Measurements from ENCODE around the gene ADAMTSL4. TPM values are rescaled to one million over a fixed set of nuclear protein-coding genes. Genes with fewer than 3 reads are reported as not detected.

ADAMTSL4 gene
- total RNA-seq, 6 experiments from 2014 or later = 20.5 to 35.2 (median 31.5) TPM

- Histone ChIP-seq H3K27ac (peak overlapping the region in 1 of 3 donors; percentile 54), H3K4me3 (peak overlapping the region in 2 of 3 donors; percentile 9 to 37), H3K9me3 (no peaks in the 10 kb centered on the region), H3K27me3 (no peaks in the 10 kb centered on the region), H3K4me1 (peaks cover 0 to 32% (median 16%) of the 10 kb centered on the region in 4 donors), H3K36me3 (peaks cover 0 to 10% (median 0%) of the 10 kb centered on the region in 4 donors)
- WGBS (ENCODE audit: insufficient coverage, low coverage, low lambda C conversion rate, missing lambda C conversion rate) = 20% methylated on average over 2 of the region's 15 CpGs
- TF ChIP-seq CTCF (IDR thresholded peaks at IDR 0.05) (no peak), POLR2A (IDR thresholded peaks at IDR 0.05) (no peak)
- intact Hi-C loops (cut with DNase I) = no loop called here
- ATAC-seq (no peak), DNase-seq (no peak)
Measured at GRCh38 chr1:150558303-150558704, 9.1 kb downstream of the ADAMTSL4 start.

- Histone ChIP-seq H3K4me1 (peaks cover 0 to 38% (median 19%) of the 10 kb centered on the region in 4 donors), H3K36me3 (peaks cover 0 to 10% (median 0%) of the 10 kb centered on the region in 4 donors), H3K4me3 (peak overlapping the region; percentile 9 to 37 (median 28)), H3K9me3 (no peaks in the 10 kb centered on the region), H3K27me3 (no peaks in the 10 kb centered on the region), H3K27ac (peak overlapping the region in 2 of 3 donors; percentile 21 to 54)
- WGBS (ENCODE audit: insufficient coverage, low coverage, low lambda C conversion rate, missing lambda C conversion rate) = 60% methylated on average over 9 of the region's 28 CpGs
- ATAC-seq (peak in 1 of 4 donors; percentile 0), DNase-seq (peak; percentile 62 to 77 (median 77))
- TF ChIP-seq CTCF (IDR thresholded peaks at IDR 0.05) (no peak), POLR2A (IDR thresholded peaks at IDR 0.05) (peak; percentile 20)
- intact Hi-C loops (cut with DNase I) = no loop called here
Measured at GRCh38 chr1:150558761-150559655, 9.8 kb downstream of the ADAMTSL4 start.

- intact Hi-C loops (cut with DNase I) = loop anchor here in 1 of 2 donors (5.0 kb wide), 1 partner anchor 58 kb away; no protein-coding TSS in a partner anchor
- no CpG with 5 or more reads among the region's 10 CpGs for WGBS (ENCODE audit: insufficient coverage, low coverage, low lambda C conversion rate, missing lambda C conversion rate)
Measured at GRCh38 chr1:150559656-150560010, 10.4 kb downstream of the ADAMTSL4 start.

GRCh38 chr1:150560011-150560438, 10.8 kb downstream of the ADAMTSL4 start:
- intact Hi-C loops (cut with DNase I) = loop anchor here in 1 of 2 donors (5.0 kb wide), 1 partner anchor 57 kb away; no protein-coding TSS in a partner anchor
- Histone ChIP-seq H3K36me3 (peaks cover 0 to 10% (median 0%) of the 10 kb centered on the region in 4 donors), H3K9me3 (no peaks in the 10 kb centered on the region), H3K27ac (peak overlapping the region in 2 of 3 donors; percentile 94 to 99), H3K4me3 (peak overlapping the region; percentile 39 to 62 (median 58)), H3K4me1 (peaks cover 0 to 48% (median 21%) of the 10 kb centered on the region in 4 donors), H3K27me3 (no peaks in the 10 kb centered on the region)
- 12% methylated on average over 7 of the region's 9 CpGs for WGBS (ENCODE audit: insufficient coverage, low coverage, low lambda C conversion rate, missing lambda C conversion rate)
- TF ChIP-seq POLR2A (IDR thresholded peaks at IDR 0.05) (no peak), CTCF (IDR thresholded peaks at IDR 0.05) (peak; percentile 88 to 93 (median 92))
- DNase-seq = peak; percentile 75 to 85 (median 83)
- ATAC-seq = peak; percentile 22 to 33 (median 31)

More at GRCh38 chr1:150559656-150560010, 10.4 kb downstream of the ADAMTSL4 start:
- Histone ChIP-seq H3K36me3 (peaks cover 0 to 10% (median 0%) of the 10 kb centered on the region in 4 donors), H3K4me1 (peaks cover 0 to 44% (median 20%) of the 10 kb centered on the region in 4 donors), H3K9me3 (no peaks in the 10 kb centered on the region), H3K4me3 (no peak overlapping the region), H3K27me3 (no peaks in the 10 kb centered on the region), H3K27ac (peak overlapping the region in 2 of 3 donors; percentile 21 to 54)
- ATAC-seq = no peak
- TF ChIP-seq POLR2A (IDR thresholded peaks at IDR 0.05) (no peak), CTCF (IDR thresholded peaks at IDR 0.05) (no peak)
- DNase-seq = peak in 1 of 3 donors; percentile 64
